ENCODE data around the gene TNP1. TPM values are rescaled to one million over a fixed set of nuclear protein-coding genes. Genes with fewer than 3 reads are reported as not detected.

TNP1 gene
- total RNA-seq, 4 donors from 2014 or later: not detected

DNA sequence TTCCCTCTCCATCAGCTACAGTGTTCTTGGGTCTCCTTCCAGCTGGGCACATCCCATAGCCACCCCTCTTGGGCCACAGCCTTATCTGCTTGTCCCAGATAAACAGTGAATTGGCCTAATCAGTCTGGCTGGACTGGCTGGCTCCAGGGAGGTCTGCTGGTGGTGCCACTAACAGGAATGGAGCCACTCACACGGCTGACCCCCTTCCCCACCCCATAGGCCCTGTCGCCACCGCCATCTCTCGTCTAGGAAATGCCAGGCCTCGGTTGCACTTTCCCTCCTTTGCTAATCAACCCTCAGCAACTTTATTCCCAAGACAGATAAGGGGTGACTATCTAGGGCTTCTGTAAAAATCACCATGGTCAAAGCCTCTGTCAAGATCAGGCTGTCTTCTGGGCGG, 23.0 kb upstream of the TNP1 start:
- Histone ChIP-seq H3K9me3 (no peaks in the 10 kb centered on the region), H3K4me3 (no peak overlapping the region), H3K4me1 (no peaks in the 10 kb centered on the region), H3K36me3 (no peaks in the 10 kb centered on the region), H3K27me3 (no peaks in the 10 kb centered on the region), H3K27ac (no peak overlapping the region)
- intact Hi-C loops (cut with DNase I; ENCODE audit: low total_unique reads): no loop called here
- DNase-seq: no peak
- no peak for TF ChIP-seq POLR2A (IDR thresholded peaks at IDR 0.05)
- TF ChIP-seq, protein P1, sequence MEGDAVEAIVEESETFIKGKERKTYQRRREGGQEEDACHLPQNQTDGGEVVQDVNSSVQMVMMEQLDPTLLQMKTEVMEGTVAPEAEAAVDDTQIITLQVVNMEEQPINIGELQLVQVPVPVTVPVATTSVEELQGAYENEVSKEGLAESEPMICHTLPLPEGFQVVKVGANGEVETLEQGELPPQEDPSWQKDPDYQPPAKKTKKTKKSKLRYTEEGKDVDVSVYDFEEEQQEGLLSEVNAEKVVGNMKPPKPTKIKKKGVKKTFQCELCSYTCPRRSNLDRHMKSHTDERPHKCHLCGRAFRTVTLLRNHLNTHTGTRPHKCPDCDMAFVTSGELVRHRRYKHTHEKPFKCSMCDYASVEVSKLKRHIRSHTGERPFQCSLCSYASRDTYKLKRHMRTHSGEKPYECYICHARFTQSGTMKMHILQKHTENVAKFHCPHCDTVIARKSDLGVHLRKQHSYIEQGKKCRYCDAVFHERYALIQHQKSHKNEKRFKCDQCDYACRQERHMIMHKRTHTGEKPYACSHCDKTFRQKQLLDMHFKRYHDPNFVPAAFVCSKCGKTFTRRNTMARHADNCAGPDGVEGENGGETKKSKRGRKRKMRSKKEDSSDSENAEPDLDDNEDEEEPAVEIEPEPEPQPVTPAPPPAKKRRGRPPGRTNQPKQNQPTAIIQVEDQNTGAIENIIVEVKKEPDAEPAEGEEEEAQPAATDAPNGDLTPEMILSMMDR (IDR thresholded peaks at IDR 0.05): no peak

DNA sequence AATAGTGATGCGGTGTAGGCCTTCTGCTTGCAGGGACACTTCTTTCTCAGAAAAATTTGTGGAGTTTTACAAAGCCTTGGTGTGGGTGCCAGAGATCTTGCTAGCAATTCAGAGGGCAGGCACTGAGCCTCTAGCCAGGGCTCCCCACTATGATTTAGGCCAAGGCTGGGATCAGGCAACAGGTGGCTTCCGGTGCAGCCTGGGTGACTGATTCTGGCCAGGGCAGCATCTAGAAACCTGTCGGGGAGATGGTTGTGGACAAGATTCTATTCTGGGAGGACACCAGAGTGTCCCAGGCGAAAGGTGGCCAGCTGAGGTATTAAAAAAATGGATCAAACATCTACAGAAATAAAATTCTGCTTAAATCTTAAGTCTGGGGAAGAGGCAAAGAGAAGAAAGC, 21.5 kb upstream of the TNP1 start:
- no peak overlapping the region for H3K27ac ChIP-seq
- intact Hi-C loops (cut with DNase I; ENCODE audit: low total_unique reads): no loop called here
- no peaks in the 10 kb centered on the region for H3K4me1 ChIP-seq
- no peaks in the 10 kb centered on the region for H3K9me3 ChIP-seq
- TF ChIP-seq, protein P1 (IDR thresholded peaks at IDR 0.05): no peak
- TF ChIP-seq POLR2A (IDR thresholded peaks at IDR 0.05): no peak
- no peaks in the 10 kb centered on the region for H3K27me3 ChIP-seq
- H3K4me3 ChIP-seq: no peak overlapping the region
- no peak for DNase-seq
- H3K36me3 ChIP-seq: no peaks in the 10 kb centered on the region

DNA sequence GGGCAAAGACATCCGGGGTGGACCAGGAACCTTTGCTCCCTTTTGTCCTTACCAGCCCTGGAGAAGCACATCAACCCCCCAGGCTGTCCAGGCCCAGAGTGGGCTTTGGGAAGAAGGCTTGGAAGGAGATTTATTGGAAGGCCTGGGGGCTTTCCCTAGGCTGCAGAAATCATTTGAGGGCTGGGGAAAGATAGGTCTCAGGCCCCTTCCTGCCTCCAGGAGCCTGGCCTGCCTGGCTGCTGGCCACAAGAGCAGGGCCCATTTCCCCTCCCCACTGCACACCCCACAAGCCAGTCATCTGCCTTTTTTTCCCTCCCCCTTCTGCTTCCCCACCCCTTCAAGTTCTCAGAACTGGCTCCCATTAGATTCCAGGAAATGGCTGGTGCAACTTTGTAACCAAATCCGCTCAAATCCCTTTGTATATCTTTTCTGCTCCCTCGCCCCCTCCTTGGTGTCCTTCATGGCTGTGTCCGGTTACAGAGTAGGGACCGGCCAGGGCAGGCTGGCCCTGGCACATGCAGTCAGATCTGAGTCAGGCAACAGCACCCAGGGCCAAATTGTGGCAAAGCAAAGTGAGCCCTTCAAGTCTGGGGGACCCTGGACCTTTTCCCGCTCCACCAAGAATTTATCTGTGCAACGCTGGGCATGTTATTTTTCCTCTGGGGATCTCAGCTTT, 20.8 kb upstream of the TNP1 start:
- no peak for DNase-seq
- Histone ChIP-seq H3K4me1 (no peaks in the 10 kb centered on the region), H3K36me3 (no peaks in the 10 kb centered on the region), H3K4me3 (no peak overlapping the region), H3K27ac (no peak overlapping the region), H3K27me3 (no peaks in the 10 kb centered on the region), H3K9me3 (no peaks in the 10 kb centered on the region)
- TF ChIP-seq, protein P1 (IDR thresholded peaks at IDR 0.05): no peak
- no peak for TF ChIP-seq POLR2A (IDR thresholded peaks at IDR 0.05)
- intact Hi-C loops (cut with DNase I; ENCODE audit: low total_unique reads): no loop called here

DNA sequence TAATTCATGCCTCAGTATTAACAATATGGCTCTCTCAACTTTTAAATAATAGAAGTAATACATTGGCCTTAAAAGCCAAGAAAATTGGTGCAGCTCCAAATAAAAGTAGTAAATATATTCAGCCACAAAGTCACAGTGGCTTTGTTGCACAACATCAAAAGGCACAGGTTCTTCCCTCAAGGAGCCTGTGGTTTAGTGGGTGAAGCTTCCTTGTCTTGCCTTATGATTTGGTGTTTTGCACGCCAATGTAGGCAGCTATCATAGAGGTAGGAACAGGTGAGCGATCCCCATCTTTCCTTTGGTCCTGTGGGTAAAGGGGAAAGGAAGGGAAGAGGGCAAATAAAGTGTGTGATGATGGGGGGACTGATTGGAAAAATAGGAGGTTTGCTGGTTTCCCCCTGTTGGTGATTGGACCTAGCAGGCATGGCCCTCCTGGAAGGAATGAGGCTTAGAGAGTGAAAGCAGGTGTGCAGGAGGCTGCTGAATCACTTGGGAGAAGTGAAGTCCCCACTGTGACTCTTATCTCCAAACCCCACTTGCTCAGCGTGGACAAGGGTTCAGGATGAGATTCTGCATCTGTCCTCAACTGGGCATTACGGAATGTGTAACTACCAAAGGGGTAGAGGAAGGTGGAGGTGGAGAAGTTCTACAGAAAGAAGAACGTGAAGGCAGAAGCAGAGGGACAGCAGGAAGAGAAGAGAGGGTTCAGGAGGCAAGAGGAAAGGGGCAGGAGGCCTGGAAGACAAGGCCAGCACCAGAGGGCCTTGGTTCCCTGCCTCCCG, 20.1 kb upstream of the TNP1 start:
- Histone ChIP-seq H3K4me1 (no peaks in the 10 kb centered on the region), H3K4me3 (no peak overlapping the region), H3K27ac (no peak overlapping the region), H3K9me3 (no peaks in the 10 kb centered on the region), H3K36me3 (no peaks in the 10 kb centered on the region), H3K27me3 (no peaks in the 10 kb centered on the region)
- no peak for TF ChIP-seq POLR2A (IDR thresholded peaks at IDR 0.05)
- TF ChIP-seq, protein P1 (IDR thresholded peaks at IDR 0.05): no peak
- no peak for DNase-seq
- intact Hi-C loops (cut with DNase I; ENCODE audit: low total_unique reads): no loop called here

DNA sequence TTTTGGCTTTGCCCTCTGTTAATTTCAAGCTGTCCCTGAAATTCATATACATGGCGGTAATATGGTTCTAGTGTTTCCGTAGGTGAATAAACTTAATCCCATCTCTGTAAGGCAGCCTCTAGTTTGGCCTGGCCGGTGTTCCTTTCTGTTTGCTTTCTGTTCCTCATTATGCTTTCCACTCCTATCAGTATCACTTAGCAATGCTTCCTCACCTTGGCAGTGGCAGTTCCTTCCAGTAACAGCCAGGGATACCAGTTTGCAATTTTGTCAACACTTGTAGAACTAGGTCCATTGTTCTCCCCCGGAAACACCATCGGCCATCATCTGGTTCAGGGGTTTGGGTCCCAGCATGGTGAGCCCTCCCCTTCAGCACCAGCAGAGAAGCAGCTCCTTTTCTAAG, 18.2 kb upstream of the TNP1 start:
- H3K4me1 ChIP-seq: no peaks in the 10 kb centered on the region
- H3K4me3 ChIP-seq: no peak overlapping the region
- no peak overlapping the region for H3K27ac ChIP-seq
- no peaks in the 10 kb centered on the region for H3K27me3 ChIP-seq
- TF ChIP-seq, protein P1 (IDR thresholded peaks at IDR 0.05): no peak
- TF ChIP-seq POLR2A (IDR thresholded peaks at IDR 0.05): no peak
- intact Hi-C loops (cut with DNase I; ENCODE audit: low total_unique reads): no loop called here
- H3K9me3 ChIP-seq: no peaks in the 10 kb centered on the region
- no peaks in the 10 kb centered on the region for H3K36me3 ChIP-seq
- no peak for DNase-seq

Measured in uterus (tissue), 4 donors.